Neural crest cell (in vitro differentiated cells): Measurements from ENCODE around the gene NTM. TPM values are rescaled to one million over a fixed set of nuclear protein-coding genes. Genes with fewer than 3 reads are reported as not detected.

Experiments
- DNase-seq: peaks from one replicate; pipeline ENCODE4 v3.0.0; 2021; ENCODE audit warnings: low read depth, mixed read lengths, low spot score
- H3K27ac Mint-ChIP-seq: one replicate; pipeline ENCODE4 v1.8.0; 2021; ENCODE audit warnings: mild to moderate bottlenecking, mixed read lengths; ENCODE audit not compliant: unreplicated experiment
- H3K27me3 Mint-ChIP-seq: 2 replicates; pipeline ENCODE4 v1.8.0; 2021; ENCODE audit warnings: low read depth, mild to moderate bottlenecking, mixed read lengths
- H3K36me3 Mint-ChIP-seq: 2 replicates; pipeline ENCODE4 v1.8.0; 2021; ENCODE audit warnings: low read depth, mild to moderate bottlenecking, mixed read lengths
- H3K4me1 Mint-ChIP-seq: 2 replicates; pipeline ENCODE4 v1.8.0; 2021; ENCODE audit warnings: mixed read lengths
- H3K4me3 Mint-ChIP-seq: one replicate; pipeline ENCODE4 v1.8.0; 2021; ENCODE audit warnings: mild to moderate bottlenecking, mixed read lengths
- H3K9me3 Mint-ChIP-seq: 2 replicates; pipeline ENCODE4 v1.8.0; 2021; ENCODE audit warnings: mixed read lengths
- total RNA-seq: library from RNA; stranded (reverse); gene quantifications from 2 replicates; pipeline ENCODE4 v1.2.1, GENCODE V29; 2021
- TF ChIP-seq, protein P1 (sequence below): fragments of 200-600 bp; sonication (generic); conservative IDR thresholded peaks from 2 replicates; pipeline ENCODE4 v1.5.0; 2021; ENCODE audit warnings: antibody characterized with exemption, mild to moderate bottlenecking

The NTM gene
- total RNA-seq, 1 donor from 2014 or later: 11.3 TPM

DNA sequence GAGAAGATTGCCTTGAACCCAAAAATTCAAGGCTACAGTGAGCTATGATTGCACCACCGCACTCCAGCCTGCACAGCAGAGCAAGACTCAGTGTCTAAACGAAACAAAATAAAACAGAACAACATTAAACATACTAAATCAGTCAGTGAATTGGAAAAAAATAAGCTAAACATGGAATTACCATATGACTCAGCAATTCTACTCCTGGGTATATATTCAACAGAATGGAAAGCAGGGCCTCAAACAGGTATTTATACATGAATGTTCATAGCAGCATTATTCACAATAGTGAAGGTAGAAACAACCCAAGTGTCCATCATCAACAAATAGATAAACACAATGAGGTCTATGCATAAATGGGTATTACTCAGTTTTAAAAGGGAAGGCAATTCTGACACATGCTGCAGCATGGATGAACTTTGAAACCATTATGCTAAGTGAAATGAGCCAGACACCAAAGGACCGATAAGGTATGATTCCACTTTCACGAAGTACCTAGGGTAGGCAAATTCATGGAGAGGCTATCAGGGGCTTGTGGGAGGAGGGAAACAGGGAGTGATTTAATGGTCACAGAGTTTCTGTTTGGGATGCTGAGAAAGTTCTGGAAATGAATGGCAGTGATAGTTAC is 15.5 kb downstream of the NTM start:
- Mint-ChIP-seq H3K27ac (peak overlapping the region; percentile 83), H3K9me3 (no peaks in the 10 kb centered on the region), H3K36me3 (no peaks in the 10 kb centered on the region), H3K4me1 (no peaks in the 10 kb centered on the region), H3K27me3 (no peaks in the 10 kb centered on the region), H3K4me3 (no peak overlapping the region)
- no peak for DNase-seq
- TF ChIP-seq, protein P1, sequence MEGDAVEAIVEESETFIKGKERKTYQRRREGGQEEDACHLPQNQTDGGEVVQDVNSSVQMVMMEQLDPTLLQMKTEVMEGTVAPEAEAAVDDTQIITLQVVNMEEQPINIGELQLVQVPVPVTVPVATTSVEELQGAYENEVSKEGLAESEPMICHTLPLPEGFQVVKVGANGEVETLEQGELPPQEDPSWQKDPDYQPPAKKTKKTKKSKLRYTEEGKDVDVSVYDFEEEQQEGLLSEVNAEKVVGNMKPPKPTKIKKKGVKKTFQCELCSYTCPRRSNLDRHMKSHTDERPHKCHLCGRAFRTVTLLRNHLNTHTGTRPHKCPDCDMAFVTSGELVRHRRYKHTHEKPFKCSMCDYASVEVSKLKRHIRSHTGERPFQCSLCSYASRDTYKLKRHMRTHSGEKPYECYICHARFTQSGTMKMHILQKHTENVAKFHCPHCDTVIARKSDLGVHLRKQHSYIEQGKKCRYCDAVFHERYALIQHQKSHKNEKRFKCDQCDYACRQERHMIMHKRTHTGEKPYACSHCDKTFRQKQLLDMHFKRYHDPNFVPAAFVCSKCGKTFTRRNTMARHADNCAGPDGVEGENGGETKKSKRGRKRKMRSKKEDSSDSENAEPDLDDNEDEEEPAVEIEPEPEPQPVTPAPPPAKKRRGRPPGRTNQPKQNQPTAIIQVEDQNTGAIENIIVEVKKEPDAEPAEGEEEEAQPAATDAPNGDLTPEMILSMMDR: no peak

DNA sequence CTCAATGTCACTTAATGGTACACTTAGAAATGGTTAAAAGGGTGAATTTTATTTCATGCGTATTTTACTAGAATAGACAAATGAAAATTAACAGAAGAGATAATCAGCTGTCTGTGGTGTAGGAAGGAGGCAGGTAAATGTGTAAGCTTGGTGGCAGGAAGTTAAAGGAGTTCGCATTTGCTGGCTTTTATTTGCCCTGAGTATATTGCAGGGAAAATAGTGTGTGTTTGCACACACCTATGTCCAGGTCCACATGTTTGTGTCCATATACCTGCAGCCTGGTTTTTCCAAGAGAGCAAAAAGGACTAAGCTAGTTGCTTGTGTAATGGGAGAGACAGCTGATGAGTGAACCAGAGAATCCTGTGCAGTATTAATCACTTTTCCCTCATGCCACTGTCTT is 16.0 kb downstream of the NTM start:
- no peaks in the 10 kb centered on the region for H3K27me3 Mint-ChIP-seq
- DNase-seq: no peak
- H3K36me3 Mint-ChIP-seq: no peaks in the 10 kb centered on the region
- no peaks in the 10 kb centered on the region for H3K9me3 Mint-ChIP-seq
- no peaks in the 10 kb centered on the region for H3K4me1 Mint-ChIP-seq
- H3K4me3 Mint-ChIP-seq: no peak overlapping the region
- H3K27ac Mint-ChIP-seq: no peak overlapping the region
- TF ChIP-seq, protein P1: no peak

DNA sequence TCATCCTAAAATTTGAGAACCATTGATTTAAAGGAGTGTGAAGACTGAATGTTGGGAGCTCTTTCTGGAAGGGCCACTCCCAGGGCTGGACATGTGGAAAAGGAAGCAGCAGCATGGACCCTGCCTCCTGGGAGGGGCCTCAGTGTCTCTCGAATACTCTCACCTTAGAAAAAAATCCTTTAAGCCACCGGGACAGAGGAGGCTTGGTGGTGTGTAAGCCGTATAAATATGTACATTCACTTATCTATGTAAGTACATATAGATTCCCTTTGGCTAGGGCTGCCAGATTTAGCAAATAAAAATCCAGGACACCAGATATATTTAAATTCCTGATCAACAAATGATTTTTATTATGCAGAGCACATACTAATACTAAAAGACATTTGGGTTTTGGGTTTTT is 17.6 kb downstream of the NTM start:
- no peak overlapping the region for H3K4me3 Mint-ChIP-seq
- TF ChIP-seq, protein P1: no peak
- H3K36me3 Mint-ChIP-seq: no peaks in the 10 kb centered on the region
- no peak for DNase-seq
- H3K9me3 Mint-ChIP-seq: no peaks in the 10 kb centered on the region
- H3K27ac Mint-ChIP-seq: no peak overlapping the region
- H3K4me1 Mint-ChIP-seq: peaks cover 3% of the 10 kb centered on the region
- no peaks in the 10 kb centered on the region for H3K27me3 Mint-ChIP-seq

DNA sequence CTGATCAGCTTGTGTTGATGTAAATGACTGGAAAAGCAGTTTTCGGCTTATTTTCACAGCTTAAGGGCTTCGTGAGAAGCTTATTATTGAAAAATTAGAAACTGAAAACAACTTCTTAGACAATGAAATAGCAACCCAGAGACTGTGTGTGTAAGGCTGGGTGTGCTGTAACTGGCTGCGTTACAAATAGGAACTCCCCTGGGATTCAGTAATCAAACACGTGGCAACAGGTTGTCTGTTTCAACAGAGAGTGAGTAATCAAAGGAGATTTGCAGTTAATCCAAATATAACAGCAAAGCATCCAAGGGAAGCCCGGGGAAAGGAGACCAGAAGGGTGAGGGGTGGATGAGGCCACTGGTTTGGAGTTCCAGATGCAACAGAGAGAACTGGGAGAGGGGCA is 19.2 kb downstream of the NTM start:
- Mint-ChIP-seq H3K27ac (no peak overlapping the region), H3K27me3 (no peaks in the 10 kb centered on the region), H3K9me3 (no peaks in the 10 kb centered on the region), H3K4me1 (peaks cover 3% of the 10 kb centered on the region), H3K36me3 (no peaks in the 10 kb centered on the region), H3K4me3 (no peak overlapping the region)
- DNase-seq: no peak
- TF ChIP-seq, protein P1: no peak

DNA sequence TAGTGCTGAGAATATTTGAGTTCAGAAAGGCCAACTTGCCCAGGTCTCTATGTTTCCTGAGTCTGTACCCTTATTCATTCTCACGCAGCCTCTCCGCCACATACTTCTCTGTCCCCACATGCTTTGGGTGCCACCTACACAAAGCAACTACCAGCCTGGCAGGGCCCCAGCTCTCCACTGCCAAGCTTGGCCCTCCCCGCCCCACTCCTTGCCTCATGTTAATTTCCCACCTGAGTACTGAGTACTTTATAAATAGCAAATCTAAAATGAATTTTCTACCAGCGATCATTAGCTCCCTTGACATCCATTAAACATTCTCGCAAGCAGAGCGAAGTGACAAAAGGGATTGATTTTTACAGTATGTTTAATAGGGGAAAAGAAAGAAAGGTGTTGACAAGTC is 20.8 kb downstream of the NTM start:
- no peak overlapping the region for H3K4me3 Mint-ChIP-seq
- no peaks in the 10 kb centered on the region for H3K27me3 Mint-ChIP-seq
- H3K9me3 Mint-ChIP-seq: no peaks in the 10 kb centered on the region
- H3K4me1 Mint-ChIP-seq: peaks cover 11% of the 10 kb centered on the region
- TF ChIP-seq, protein P1: no peak
- no peak for DNase-seq
- no peaks in the 10 kb centered on the region for H3K36me3 Mint-ChIP-seq
- no peak overlapping the region for H3K27ac Mint-ChIP-seq
